NCI-H187 treated with DMSO at 0.1 percent for 48 hours (cell line): ENCODE data around the gene TMEM30B.
A peak's percentile ranks its signal among the peaks of the same experiment; 100 is the strongest.
"Not testable (repeated sequence)": the region's sequence is repeated elsewhere in the genome, so short reads cannot be mapped to it uniquely, and the experiment has no call there.

Experiments used
- DNase-seq: peaks from one replicate; lab custom pipeline; 2025; lab: John Stamatoyannopoulos, UW

The TMEM30B gene

DNA sequence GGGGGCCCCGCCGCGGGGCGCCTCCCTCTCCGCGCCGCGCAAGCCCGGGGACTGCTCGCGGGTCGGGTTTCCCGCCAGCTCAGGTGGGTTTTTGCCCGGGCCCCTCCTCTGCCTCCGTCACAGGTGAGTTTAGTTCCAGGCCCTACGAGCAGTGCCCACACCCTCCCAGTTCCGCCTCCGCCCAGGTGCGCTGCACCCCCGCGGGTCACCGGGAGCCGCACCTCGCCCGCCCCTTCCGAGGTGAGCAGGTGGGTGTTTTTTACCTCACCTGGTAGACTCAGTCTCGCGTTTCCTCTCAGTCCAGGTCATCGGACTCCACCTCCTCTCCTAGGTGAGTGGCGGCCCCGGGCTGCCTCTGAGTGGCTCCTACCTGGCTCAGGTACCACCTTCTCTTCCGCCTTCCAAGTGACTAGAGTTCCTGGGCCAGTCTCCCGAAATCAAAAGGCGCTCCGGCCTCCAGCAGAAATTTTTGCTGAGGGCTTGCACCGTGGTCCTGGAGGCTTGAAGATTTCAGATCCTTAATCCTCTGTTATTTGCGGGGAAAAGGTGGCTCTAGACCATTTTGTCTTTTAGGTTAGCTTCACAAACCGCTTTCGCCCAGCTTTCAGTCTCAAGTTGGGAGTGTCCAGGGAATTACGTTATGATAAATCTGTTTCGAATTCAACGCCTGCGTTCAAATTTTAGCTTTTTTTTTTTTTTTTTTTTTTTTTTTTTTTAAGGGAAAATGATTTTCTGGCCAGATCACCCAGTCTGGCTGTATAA, at the start of gene TMEM30B:
Gene TMEM30B (minus strand): TSS at position 153 of the 762 bp plus-strand sequence. CDS start 191 bp downstream, outside the sequence.
- DNase-seq = peak; percentile 87

GRCh38 chr14:61330511-61330910, 49.4 kb upstream of the TMEM30B start:
- no peak for DNase-seq

DNA sequence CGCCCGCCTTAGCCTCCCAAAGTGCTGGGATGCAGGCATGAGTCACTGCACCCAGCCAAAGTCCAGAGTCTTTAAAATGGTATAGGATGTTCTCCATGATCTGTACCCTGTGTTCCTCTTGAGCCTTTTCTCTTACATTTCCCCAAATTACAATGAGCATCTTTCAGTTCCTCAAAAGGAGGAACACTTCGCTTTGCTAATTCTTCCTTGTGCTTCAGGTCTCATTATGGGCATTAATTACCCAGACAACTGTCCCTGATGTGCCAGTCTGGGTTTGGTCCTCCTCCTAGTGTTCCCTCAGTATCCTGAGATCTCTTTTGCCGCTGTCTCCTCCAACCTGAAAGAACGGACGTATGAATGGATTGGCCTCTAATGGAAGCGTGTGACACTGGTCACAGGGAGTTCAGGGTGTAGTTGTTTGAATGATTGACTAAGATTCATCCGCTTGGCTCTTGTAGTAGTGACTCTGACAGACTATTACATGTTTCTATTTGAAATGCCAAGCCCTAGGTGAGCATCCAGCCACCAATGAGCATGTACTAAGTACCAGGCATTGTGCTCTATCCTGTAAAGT, 48.4 kb upstream of the TMEM30B start:
- DNase-seq = no peak

- no peak for DNase-seq
These were observed 47.6 kb upstream of the TMEM30B start for GRCh38 chr14:61328626-61329262.

DNA sequence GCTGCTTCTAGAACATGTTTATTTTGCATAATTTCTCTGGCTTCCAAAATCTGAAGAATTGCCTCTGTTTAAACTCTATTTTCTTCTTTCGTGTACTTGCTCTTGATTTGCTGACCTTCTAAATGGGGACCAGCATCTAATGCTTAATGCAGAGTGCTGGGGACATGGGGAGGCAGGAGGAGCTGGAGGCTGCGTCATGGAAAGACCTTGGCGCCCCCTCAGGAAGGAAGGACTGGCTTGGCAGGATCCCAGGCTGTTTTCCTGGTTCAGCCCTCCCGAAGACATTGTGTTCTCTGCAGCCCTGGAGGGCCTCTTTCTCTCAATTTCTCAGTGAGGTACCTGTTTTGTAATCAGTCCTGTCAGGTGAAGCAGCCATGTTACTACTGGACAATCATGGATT, 45.7 kb upstream of the TMEM30B start:
- DNase-seq = no peak

- DNase-seq = no peak
These were observed 45.0 kb upstream of the TMEM30B start for GRCh38 chr14:61326146-61326545.

DNA sequence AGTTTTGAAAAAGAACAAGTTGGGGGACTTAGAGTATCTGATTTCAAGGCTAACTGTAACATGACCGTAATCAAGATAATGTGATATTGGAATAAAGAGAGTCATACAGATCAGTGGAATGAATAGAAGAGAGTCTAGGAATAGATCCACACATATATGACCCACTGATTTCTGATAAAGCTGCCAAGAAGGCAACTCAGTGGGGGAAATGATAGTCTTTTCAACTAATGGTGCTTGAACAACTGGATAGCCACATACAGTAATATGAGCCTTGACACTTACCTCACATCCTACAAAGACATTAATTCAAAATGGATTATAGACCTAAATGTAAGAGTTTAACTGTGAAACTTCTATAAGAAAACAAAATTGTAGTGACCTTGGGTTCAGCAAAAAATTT, 44.0 kb upstream of the TMEM30B start:
- no peak for DNase-seq

DNA sequence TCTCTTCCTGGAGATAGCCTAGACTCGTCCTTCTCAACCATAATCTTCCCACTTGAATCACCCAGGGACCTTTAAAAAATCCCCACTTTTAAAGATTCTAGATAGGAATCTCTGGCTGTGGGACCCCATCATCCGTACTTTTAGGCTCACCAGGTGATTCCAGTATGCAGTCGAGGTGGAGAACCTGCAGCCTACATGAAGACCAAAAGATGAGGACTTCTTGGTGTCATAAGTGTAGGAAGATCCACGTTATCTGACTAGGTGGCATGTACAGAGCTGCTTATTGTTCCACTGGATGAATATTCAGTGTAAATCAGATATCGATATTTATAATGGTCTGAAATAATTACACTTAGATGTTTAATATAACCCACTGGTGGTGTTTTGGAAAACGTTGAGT, 42.8 kb upstream of the TMEM30B start:
- no peak for DNase-seq

GRCh38 chr14:61322799-61323290, 41.7 kb upstream of the TMEM30B start:
- no peak for DNase-seq

DNA sequence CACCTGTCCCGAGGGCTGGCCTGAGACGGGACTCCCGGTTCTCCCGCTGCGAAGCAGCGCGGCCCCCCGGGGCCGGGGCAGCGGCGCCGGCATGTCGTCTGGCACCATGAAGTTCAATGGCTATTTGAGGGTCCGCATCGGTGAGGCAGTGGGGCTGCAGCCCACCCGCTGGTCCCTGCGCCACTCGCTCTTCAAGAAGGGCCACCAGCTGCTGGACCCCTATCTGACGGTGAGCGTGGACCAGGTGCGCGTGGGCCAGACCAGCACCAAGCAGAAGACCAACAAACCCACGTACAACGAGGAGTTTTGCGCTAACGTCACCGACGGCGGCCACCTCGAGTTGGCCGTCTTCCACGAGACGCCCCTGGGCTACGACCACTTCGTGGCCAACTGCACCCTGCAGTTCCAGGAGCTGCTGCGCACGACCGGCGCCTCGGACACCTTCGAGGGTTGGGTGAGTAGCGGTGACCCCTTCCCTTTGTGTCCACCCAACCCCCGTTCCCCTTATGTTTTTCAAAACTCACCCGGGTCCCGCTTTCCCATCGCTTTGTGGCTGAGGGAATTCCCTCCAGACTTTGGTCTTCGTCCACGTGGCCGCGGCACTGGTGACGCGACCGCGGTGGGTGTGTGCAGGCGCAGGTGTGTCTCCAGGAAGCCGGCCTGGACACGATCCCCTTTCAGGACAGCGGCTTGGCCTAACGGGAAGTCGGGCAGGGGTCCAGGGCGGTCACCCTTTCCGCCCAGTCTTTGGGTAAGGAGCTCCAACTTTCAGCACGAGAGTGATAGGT, 41.1 kb upstream of the TMEM30B start:
- DNase-seq = no peak

- DNase-seq = no peak
These were observed 40.4 kb upstream of the TMEM30B start, which contains the start of gene PRKCH for GRCh38 chr14:61321385-61322010. Gene PRKCH, plus strand, starts transcription at chr14:61321579. Its CDS starts 523 bp downstream, at chr14:61322102.

GRCh38 chr14:61320806-61321384, 39.8 kb upstream of the TMEM30B start:
- DNase-seq = no peak

GRCh38 chr14:61320170-61320569, 39.0 kb upstream of the TMEM30B start:
- DNase-seq = not testable (repeated sequence)

- DNase-seq = no peak
These were observed 38.6 kb upstream of the TMEM30B start for GRCh38 chr14:61319706-61320105.

DNA sequence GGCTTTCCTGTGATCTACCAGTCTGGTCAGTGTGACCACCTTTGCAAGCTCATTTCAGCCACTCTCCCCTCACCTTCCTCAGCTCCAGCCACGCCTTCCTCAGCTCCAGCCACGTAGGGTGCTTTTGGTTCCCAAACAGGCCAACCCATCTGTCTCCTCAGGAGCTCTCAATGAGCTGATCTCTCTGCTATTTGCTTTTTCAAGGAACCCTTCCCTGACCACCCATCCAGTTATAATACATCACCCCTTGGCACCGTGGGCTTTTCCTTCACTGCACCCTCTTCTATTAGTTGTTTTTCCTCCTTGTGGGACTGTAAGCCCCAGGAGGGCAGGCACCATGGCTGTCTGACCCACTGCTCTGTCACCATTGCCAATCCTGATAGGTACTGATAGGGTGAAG, 37.9 kb upstream of the TMEM30B start:
- DNase-seq = no peak

GRCh38 chr14:61315313-61315712, 34.2 kb upstream of the TMEM30B start:
- no peak for DNase-seq

GRCh38 chr14:61308701-61309100, 27.6 kb upstream of the TMEM30B start:
- not testable (repeated sequence) for DNase-seq

DNA sequence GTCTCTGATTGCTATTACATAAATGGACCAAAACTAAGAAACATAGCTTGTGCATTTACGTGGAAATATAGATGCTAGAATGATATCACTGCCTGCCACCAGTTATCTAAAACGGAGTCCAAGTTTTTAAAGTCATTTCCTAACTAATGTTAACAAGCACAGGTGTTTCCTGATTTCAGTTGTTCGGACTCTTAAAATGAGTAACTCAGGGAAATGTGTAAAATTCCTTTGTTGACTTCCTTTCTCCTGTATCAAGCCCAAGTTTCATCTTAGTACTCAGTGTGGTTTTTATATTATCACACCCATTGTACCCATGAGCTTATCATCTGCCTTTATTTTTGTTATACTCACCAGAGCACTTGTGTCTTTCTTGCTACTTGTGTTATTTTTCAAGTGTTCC, 27.1 kb upstream of the TMEM30B start:
- no peak for DNase-seq

- no peak for DNase-seq
These were observed 23.6 kb upstream of the TMEM30B start for GRCh38 chr14:61304688-61305087.

GRCh38 chr14:61300754-61301153, 19.6 kb upstream of the TMEM30B start:
- no peak for DNase-seq

DNA sequence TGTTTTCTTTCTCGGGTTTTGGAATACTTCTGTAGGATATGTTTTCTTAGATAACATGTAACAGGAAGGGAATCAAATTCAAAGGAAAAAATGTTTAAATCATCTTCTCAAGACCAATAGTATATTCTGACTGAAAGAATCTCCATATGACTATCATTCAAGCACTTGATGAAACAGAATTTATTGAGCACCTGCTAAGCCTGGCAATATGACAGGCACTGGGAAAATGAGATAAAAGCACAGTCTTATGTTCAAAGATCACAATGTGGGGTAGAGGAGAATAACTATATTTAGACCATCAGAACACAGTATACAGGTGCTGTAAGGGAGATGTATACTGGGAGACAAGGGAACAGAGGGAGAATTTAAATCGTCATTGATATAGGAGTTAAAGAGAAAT, 19.1 kb upstream of the TMEM30B start:
- no peak for DNase-seq
